HT1080 (cell line): ENCODE measurements around the gene ATG13. TPM values are rescaled to one million over a fixed set of nuclear protein-coding genes. Genes with fewer than 3 reads are reported as not detected.
"Not testable (repeated sequence)": the region's sequence is repeated elsewhere in the genome, so short reads cannot be mapped to it uniquely, and the experiment has no call there.

Experiments used
- DNase-seq: peaks from one replicate; pipeline ENCODE4 v3.0.0-alpha.2; 2015; ENCODE audit warnings: low read depth
- total RNA-seq: library from RNA; depleted of rRNA; stranded (reverse); fragments of >200 nt; shearing (Covaris generic); gene quantifications from 2 replicates; pipeline ENCODE4 v1.2.3, GENCODE V29; 2014

The ATG13 gene
- total RNA-seq, 1 experiment from 2014 or later: 117 TPM

GRCh38 chr11:46694607-46695006 is 77.3 kb downstream of the ATG13 start:
- no peak for DNase-seq

- DNase-seq: no peak
These were observed 78.2 kb downstream of the ATG13 start for GRCh38 chr11:46695345-46696211.

GRCh38 chr11:46696212-46696558 is 78.8 kb downstream of the ATG13 start:
- no peak for DNase-seq

GRCh38 chr11:46697303-46697702 is 80.0 kb downstream of the ATG13 start:
- no peak for DNase-seq

GRCh38 chr11:46697723-46698122 is 80.4 kb downstream of the ATG13 start:
- no peak for DNase-seq

GRCh38 chr11:46698597-46698996 is 81.2 kb downstream of the ATG13 start:
- no peak for DNase-seq

- peak; percentile 96 for DNase-seq
These were observed 83.1 kb downstream of the ATG13 start, which contains the start of the genes ARHGAP1 and ZNF408 for GRCh38 chr11:46700241-46701077. Gene ARHGAP1 (minus strand): TSS chr11:46700619. CDS start chr11:46696107, 4,512 bp downstream. Gene ZNF408 (plus strand): TSS chr11:46701031. CDS start chr11:46701048, 17 bp downstream.

GRCh38 chr11:46701078-46701654 is 83.8 kb downstream of the ATG13 start:
- no peak for DNase-seq

GRCh38 chr11:46705070-46705688 is 87.8 kb downstream of the ATG13 start:
- no peak for DNase-seq

- DNase-seq: no peak
These were observed 89.5 kb downstream of the ATG13 start for GRCh38 chr11:46706886-46707285.

- not testable (repeated sequence) for DNase-seq
These were observed 92.0 kb downstream of the ATG13 start for GRCh38 chr11:46709351-46709750.

- DNase-seq: peak; percentile 95
These were observed 93.5 kb downstream of the ATG13 start for GRCh38 chr11:46710821-46711269.

- DNase-seq: no peak
These were observed 94.0 kb downstream of the ATG13 start for GRCh38 chr11:46711303-46711702.

GRCh38 chr11:46712874-46713576 is 95.7 kb downstream of the ATG13 start:
- no peak for DNase-seq

- DNase-seq: not testable (repeated sequence)
These were observed 100.4 kb downstream of the ATG13 start for GRCh38 chr11:46717825-46718154.

- DNase-seq: no peak
These were observed 101.0 kb downstream of the ATG13 start for GRCh38 chr11:46718155-46719019.

GRCh38 chr11:46719048-46719542 is 101.7 kb downstream of the ATG13 start, which contains the start of gene F2:
Gene F2 (plus strand): TSS chr11:46719213. CDS start chr11:46719236, 23 bp downstream.
- no peak for DNase-seq

- DNase-seq: no peak
These were observed 102.3 kb downstream of the ATG13 start for GRCh38 chr11:46719543-46720218.

GRCh38 chr11:46721286-46721685 is 103.9 kb downstream of the ATG13 start:
- DNase-seq: no peak
